ENCODE measurements around the gene URGCP.

The URGCP gene

GRCh38 chr7:43851805-43852204 is 54.6 kb downstream of the URGCP start:
- Histone ChIP-seq H3K27ac (ENCODE audit: low read depth, low read length, poor library complexity, severe bottlenecking) (no peak overlapping the region), H3K9me2 (ENCODE audit: low read depth, low read length) (no peaks in the 10 kb centered on the region), H3K79me2 (ENCODE audit: insufficient read depth, low read length) (no peaks in the 10 kb centered on the region), H2AFZ (ENCODE audit: low read length) (no peak overlapping the region), H3K4me3 (ENCODE audit: low read depth, low read length, poor library complexity, severe bottlenecking) (no peak overlapping the region), H3K36me3 (ENCODE audit: insufficient read depth, low read length) (no peaks in the 10 kb centered on the region; the same call in 1 of the 2 replicates), H3K27me3 (ENCODE audit: insufficient read depth, low read length) (peaks cover 21% of the 10 kb centered on the region; the same call in 1 of the 2 replicates), H3K9ac (ENCODE audit: low read length) (no peak overlapping the region), H4K20me1 (ENCODE audit: insufficient read depth, low read length) (no peaks in the 10 kb centered on the region), H3K4me1 (ENCODE audit: insufficient read depth, low read length, severe bottlenecking) (no peaks in the 10 kb centered on the region), H3K4me2 (ENCODE audit: low read length) (no peak overlapping the region), H3K9me3 (ENCODE audit: low read length) (0 out of 2 replicates have a peak, but pooled peaks cover 6% of the 10 kb centered on the region), H3F3A (ENCODE audit: insufficient read depth, low read length) (no peaks in the 10 kb centered on the region)
- TF ChIP-seq EZH2 (IDR thresholded peaks at IDR 0.05; ENCODE audit: borderline replicate concordance, low read length) = no peak
- TF ChIP-seq, protein P1, sequence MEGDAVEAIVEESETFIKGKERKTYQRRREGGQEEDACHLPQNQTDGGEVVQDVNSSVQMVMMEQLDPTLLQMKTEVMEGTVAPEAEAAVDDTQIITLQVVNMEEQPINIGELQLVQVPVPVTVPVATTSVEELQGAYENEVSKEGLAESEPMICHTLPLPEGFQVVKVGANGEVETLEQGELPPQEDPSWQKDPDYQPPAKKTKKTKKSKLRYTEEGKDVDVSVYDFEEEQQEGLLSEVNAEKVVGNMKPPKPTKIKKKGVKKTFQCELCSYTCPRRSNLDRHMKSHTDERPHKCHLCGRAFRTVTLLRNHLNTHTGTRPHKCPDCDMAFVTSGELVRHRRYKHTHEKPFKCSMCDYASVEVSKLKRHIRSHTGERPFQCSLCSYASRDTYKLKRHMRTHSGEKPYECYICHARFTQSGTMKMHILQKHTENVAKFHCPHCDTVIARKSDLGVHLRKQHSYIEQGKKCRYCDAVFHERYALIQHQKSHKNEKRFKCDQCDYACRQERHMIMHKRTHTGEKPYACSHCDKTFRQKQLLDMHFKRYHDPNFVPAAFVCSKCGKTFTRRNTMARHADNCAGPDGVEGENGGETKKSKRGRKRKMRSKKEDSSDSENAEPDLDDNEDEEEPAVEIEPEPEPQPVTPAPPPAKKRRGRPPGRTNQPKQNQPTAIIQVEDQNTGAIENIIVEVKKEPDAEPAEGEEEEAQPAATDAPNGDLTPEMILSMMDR (IDR thresholded peaks at IDR 0.05; ENCODE audit: low read length) = no peak

- Histone ChIP-seq H3K9ac (ENCODE audit: low read length) (no peak overlapping the region), H2AFZ (ENCODE audit: low read length) (no peak overlapping the region), H3K9me2 (ENCODE audit: low read depth, low read length) (no peaks in the 10 kb centered on the region), H4K20me1 (ENCODE audit: insufficient read depth, low read length) (no peaks in the 10 kb centered on the region), H3K4me3 (ENCODE audit: low read depth, low read length, poor library complexity, severe bottlenecking) (no peak overlapping the region), H3K27ac (ENCODE audit: low read depth, low read length, poor library complexity, severe bottlenecking) (no peak overlapping the region), H3K79me2 (ENCODE audit: insufficient read depth, low read length) (no peaks in the 10 kb centered on the region), H3K27me3 (ENCODE audit: insufficient read depth, low read length) (peaks cover 15% of the 10 kb centered on the region; the same call in 1 of the 2 replicates), H3K4me1 (ENCODE audit: insufficient read depth, low read length, severe bottlenecking) (no peaks in the 10 kb centered on the region), H3K9me3 (ENCODE audit: low read length) (0 out of 2 replicates have a peak, but pooled peaks cover 6% of the 10 kb centered on the region), H3K4me2 (ENCODE audit: low read length) (no peak overlapping the region), H3F3A (ENCODE audit: insufficient read depth, low read length) (no peaks in the 10 kb centered on the region), H3K36me3 (ENCODE audit: insufficient read depth, low read length) (no peaks in the 10 kb centered on the region; the same call in 1 of the 2 replicates)
- TF ChIP-seq, protein P1 (IDR thresholded peaks at IDR 0.05; ENCODE audit: low read length) = no peak
- no peak for TF ChIP-seq EZH2 (IDR thresholded peaks at IDR 0.05; ENCODE audit: borderline replicate concordance, low read length)
Observed at GRCh38 chr7:43850348-43851116, 55.9 kb downstream of the URGCP start.

- no peak for TF ChIP-seq EZH2 (IDR thresholded peaks at IDR 0.05; ENCODE audit: borderline replicate concordance, low read length)
- TF ChIP-seq, protein P1 (IDR thresholded peaks at IDR 0.05; ENCODE audit: low read length) = no peak
- Histone ChIP-seq H3K4me1 (ENCODE audit: insufficient read depth, low read length, severe bottlenecking) (no peaks in the 10 kb centered on the region), H3K9ac (ENCODE audit: low read length) (no peak overlapping the region), H3K36me3 (ENCODE audit: insufficient read depth, low read length) (no peaks in the 10 kb centered on the region; the same call in 1 of the 2 replicates), H3K9me3 (ENCODE audit: low read length) (0 out of 2 replicates have a peak, but pooled peaks cover 6% of the 10 kb centered on the region), H3K79me2 (ENCODE audit: insufficient read depth, low read length) (no peaks in the 10 kb centered on the region), H4K20me1 (ENCODE audit: insufficient read depth, low read length) (no peaks in the 10 kb centered on the region), H3K9me2 (ENCODE audit: low read depth, low read length) (no peaks in the 10 kb centered on the region), H3K27ac (ENCODE audit: low read depth, low read length, poor library complexity, severe bottlenecking) (no peak overlapping the region), H3K4me2 (ENCODE audit: low read length) (no peak overlapping the region), H3F3A (ENCODE audit: insufficient read depth, low read length) (no peaks in the 10 kb centered on the region), H3K27me3 (ENCODE audit: insufficient read depth, low read length) (peaks cover 15% of the 10 kb centered on the region; the same call in 1 of the 2 replicates), H2AFZ (ENCODE audit: low read length) (no peak overlapping the region), H3K4me3 (ENCODE audit: low read depth, low read length, poor library complexity, severe bottlenecking) (no peak overlapping the region)
Observed at GRCh38 chr7:43849047-43849446, 57.3 kb downstream of the URGCP start.
